Natural killer cell treated with Interleukin-12 subunit alpha and Interleukin-12 subunit beta and Interleukin-15 and Interleukin-18, amount 100 ng/mL, for 72 hours (primary cell): ENCODE data around the gene GPD2. TPM values are rescaled to one million over a fixed set of nuclear protein-coding genes. Genes with fewer than 3 reads are reported as not detected.
"Not testable (repeated sequence)": the region's sequence is repeated elsewhere in the genome, so short reads cannot be mapped to it uniquely, and the experiment has no call there.

ENCODE experiments used
- ATAC-seq, 2 donors: fragments of 150-1000 bp; cut with Tn5 transposase in 1 of 2; sonication (Bioruptor Pico), chemical (Tn5 transposase) in 1 of 2; 2 replicates each; pipeline ENCODE4 v1.10.0; 2021
- DNase-seq: peaks from one replicate; pipeline ENCODE4 v3.0.0; 2022; ENCODE audit warnings: low spot score
- H3K27ac Mint-ChIP-seq, 2 donors: 1 replicate in 1 of 2; 2 replicates in 1 of 2; pipeline ENCODE4 v1.8.0; 2022; ENCODE audit warnings: mixed read lengths in 2 of 2, mild to moderate bottlenecking in 1 of 2, moderate library complexity in 1 of 2
- H3K27me3 Mint-ChIP-seq, 2 donors: 1 replicate in 1 of 2; 2 replicates in 1 of 2; pipeline ENCODE4 v1.8.0; 2022; ENCODE audit warnings: mixed read lengths in 2 of 2
- H3K36me3 Mint-ChIP-seq: one replicate; pipeline ENCODE4 v1.8.0; 2022; ENCODE audit warnings: mixed read lengths
- H3K4me1 Mint-ChIP-seq, 2 donors: 1 replicate in 1 of 2; 2 replicates in 1 of 2; pipeline ENCODE4 v1.8.0; 2022; ENCODE audit warnings: low read depth in 2 of 2, mixed read lengths in 2 of 2, mild to moderate bottlenecking in 1 of 2
- H3K4me3 Mint-ChIP-seq: one replicate; pipeline ENCODE4 v1.8.0; 2022; ENCODE audit warnings: mixed read lengths
- H3K9me3 Mint-ChIP-seq: 2 replicates; pipeline ENCODE4 v1.8.0; 2022; ENCODE audit warnings: mixed read lengths
- total RNA-seq, 2 donors: library from RNA; stranded (reverse); gene quantifications; one replicate each; pipeline ENCODE4 v1.2.3, GENCODE V29; 2022

GPD2 gene
- total RNA-seq, 2 donors from 2014 or later = 25.7 to 34.1 TPM

GRCh38 chr2:156495998-156496397, 59.8 kb downstream of the GPD2 start:
- H3K36me3 Mint-ChIP-seq, H3K9me3 Mint-ChIP-seq, H3K27ac Mint-ChIP-seq, H3K4me3 Mint-ChIP-seq, DNase-seq, ATAC-seq, H3K27me3 Mint-ChIP-seq: not testable (repeated sequence)
- peaks cover 16 to 22% of the 10 kb centered on the region in 2 donors for H3K4me1 Mint-ChIP-seq

GRCh38 chr2:156505696-156506095, 69.5 kb downstream of the GPD2 start:
- no peaks in the 10 kb centered on the region for H3K9me3 Mint-ChIP-seq
- DNase-seq = no peak
- peak overlapping the region in 1 of 2 donors; percentile 53 for H3K27ac Mint-ChIP-seq
- no peaks in the 10 kb centered on the region for H3K27me3 Mint-ChIP-seq
- H3K36me3 Mint-ChIP-seq = peaks cover 4% of the 10 kb centered on the region
- H3K4me3 Mint-ChIP-seq = no peak overlapping the region
- no peak for ATAC-seq
- H3K4me1 Mint-ChIP-seq = peaks cover 13 to 16% of the 10 kb centered on the region in 2 donors

GRCh38 chr2:156511122-156511521, 74.9 kb downstream of the GPD2 start:
- ATAC-seq (no peak), DNase-seq (no peak)
- no peaks in the 10 kb centered on the region for H3K9me3 Mint-ChIP-seq
- H3K4me1 Mint-ChIP-seq = peaks cover 6 to 8% of the 10 kb centered on the region in 2 donors
- H3K27ac Mint-ChIP-seq = no peak overlapping the region
- no peaks in the 10 kb centered on the region for H3K27me3 Mint-ChIP-seq
- H3K36me3 Mint-ChIP-seq = peaks cover 7% of the 10 kb centered on the region
- H3K4me3 Mint-ChIP-seq = no peak overlapping the region

GRCh38 chr2:156511803-156512202, 75.6 kb downstream of the GPD2 start:
- H3K36me3 Mint-ChIP-seq = peaks cover 7% of the 10 kb centered on the region
- ATAC-seq = no peak

GRCh38 chr2:156512451-156512850, 76.3 kb downstream of the GPD2 start:
- Mint-ChIP-seq H3K36me3 (peaks cover 7% of the 10 kb centered on the region), H3K27me3 (no peaks in the 10 kb centered on the region), H3K27ac (no peak overlapping the region), H3K9me3 (no peaks in the 10 kb centered on the region), H3K4me3 (no peak overlapping the region), H3K4me1 (peaks cover 6 to 8% of the 10 kb centered on the region in 2 donors)
- ATAC-seq = no peak
- no peak for DNase-seq

More at GRCh38 chr2:156511803-156512202, 75.6 kb downstream of the GPD2 start:
- H3K9me3 Mint-ChIP-seq = no peaks in the 10 kb centered on the region
- H3K27me3 Mint-ChIP-seq = no peaks in the 10 kb centered on the region
- H3K4me3 Mint-ChIP-seq = no peak overlapping the region
- peaks cover 6 to 8% of the 10 kb centered on the region in 2 donors for H3K4me1 Mint-ChIP-seq
- DNase-seq = no peak
- no peak overlapping the region for H3K27ac Mint-ChIP-seq

GRCh38 chr2:156513219-156513618, 77.0 kb downstream of the GPD2 start:
- Mint-ChIP-seq H3K4me3 (no peak overlapping the region), H3K27ac (no peak overlapping the region), H3K36me3 (peaks cover 4% of the 10 kb centered on the region), H3K4me1 (peaks cover 0 to 4% of the 10 kb centered on the region in 2 donors), H3K27me3 (no peaks in the 10 kb centered on the region), H3K9me3 (no peaks in the 10 kb centered on the region)
- DNase-seq = no peak
- no peak for ATAC-seq

GRCh38 chr2:156517419-156517818, 81.2 kb downstream of the GPD2 start:
- Mint-ChIP-seq H3K36me3 (peaks cover 4% of the 10 kb centered on the region), H3K4me1 (no peaks in the 10 kb centered on the region), H3K27me3 (no peaks in the 10 kb centered on the region), H3K9me3 (no peaks in the 10 kb centered on the region), H3K27ac (no peak overlapping the region), H3K4me3 (no peak overlapping the region)
- no peak for DNase-seq
- ATAC-seq = no peak

- Mint-ChIP-seq H3K27ac (no peak overlapping the region), H3K27me3 (no peaks in the 10 kb centered on the region), H3K36me3 (peaks cover 4% of the 10 kb centered on the region), H3K4me3 (no peak overlapping the region), H3K9me3 (no peaks in the 10 kb centered on the region), H3K4me1 (no peaks in the 10 kb centered on the region)
- no peak for DNase-seq
- no peak for ATAC-seq
Measured at GRCh38 chr2:156518138-156518537, 82.0 kb downstream of the GPD2 start.

GRCh38 chr2:156522864-156523440, 86.8 kb downstream of the GPD2 start:
- H3K4me1 Mint-ChIP-seq = peaks cover 10 to 13% of the 10 kb centered on the region in 2 donors
- no peaks in the 10 kb centered on the region for H3K27me3 Mint-ChIP-seq
- H3K4me3 Mint-ChIP-seq = no peak overlapping the region
- DNase-seq (no peak), ATAC-seq (no peak)
- H3K36me3 Mint-ChIP-seq = no peaks in the 10 kb centered on the region
- peak overlapping the region in 1 of 2 donors; percentile 74 for H3K27ac Mint-ChIP-seq
- H3K9me3 Mint-ChIP-seq = no peaks in the 10 kb centered on the region

- H3K4me1 Mint-ChIP-seq = peaks cover 10 to 13% of the 10 kb centered on the region in 2 donors
- DNase-seq (no peak), ATAC-seq (peak; percentile 85 to 87)
- no peaks in the 10 kb centered on the region for H3K36me3 Mint-ChIP-seq
- H3K9me3 Mint-ChIP-seq = no peaks in the 10 kb centered on the region
- peak overlapping the region; percentile 18 for H3K4me3 Mint-ChIP-seq
- H3K27ac Mint-ChIP-seq = peak overlapping the region; percentile 42 to 71
- no peaks in the 10 kb centered on the region for H3K27me3 Mint-ChIP-seq
Measured at GRCh38 chr2:156526950-156527636, 90.9 kb downstream of the GPD2 start.

- ATAC-seq, DNase-seq, H3K9me3 Mint-ChIP-seq, H3K27ac Mint-ChIP-seq, H3K36me3 Mint-ChIP-seq, H3K27me3 Mint-ChIP-seq, H3K4me3 Mint-ChIP-seq: not testable (repeated sequence)
- peaks cover 13% of the 10 kb centered on the region in 2 donors for H3K4me1 Mint-ChIP-seq
Measured at GRCh38 chr2:156528583-156528982, 92.4 kb downstream of the GPD2 start.

GRCh38 chr2:156532989-156533388, 96.8 kb downstream of the GPD2 start:
- Mint-ChIP-seq H3K27ac (no peak overlapping the region), H3K36me3 (no peaks in the 10 kb centered on the region), H3K9me3 (no peaks in the 10 kb centered on the region), H3K27me3 (no peaks in the 10 kb centered on the region), H3K4me3 (no peak overlapping the region), H3K4me1 (peaks cover under 1 to 11% of the 10 kb centered on the region in 2 donors)
- DNase-seq = no peak
- ATAC-seq = no peak

GRCh38 chr2:156536534-156536933, 100.4 kb downstream of the GPD2 start:
- no peak for ATAC-seq
- Mint-ChIP-seq H3K36me3 (no peaks in the 10 kb centered on the region), H3K4me1 (peaks cover 14% of the 10 kb centered on the region in 2 donors), H3K27me3 (no peaks in the 10 kb centered on the region), H3K4me3 (no peak overlapping the region), H3K9me3 (no peaks in the 10 kb centered on the region), H3K27ac (no peak overlapping the region)
- no peak for DNase-seq

GRCh38 chr2:156537141-156537540, 101.0 kb downstream of the GPD2 start:
- H3K4me1 Mint-ChIP-seq = peaks cover 14% of the 10 kb centered on the region in 2 donors
- no peaks in the 10 kb centered on the region for H3K36me3 Mint-ChIP-seq
- no peak overlapping the region for H3K27ac Mint-ChIP-seq
- H3K4me3 Mint-ChIP-seq = no peak overlapping the region
- ATAC-seq (no peak), DNase-seq (no peak)
- no peaks in the 10 kb centered on the region for H3K27me3 Mint-ChIP-seq
- H3K9me3 Mint-ChIP-seq = no peaks in the 10 kb centered on the region
